Testis (tissue), 2 donors: Measurements from ENCODE around the gene PAXX.

Experiments
- CTCF ChIP-seq, 3 experiments: fragments of 450-650 bp in 2 of 3; fragments of 200-600 bp in 1 of 3; sonication (generic) in 1 of 3; IDR thresholded peaks; one replicate each; pipeline ENCODE4 v1.5.1; 2016 to 2019; ENCODE audit warnings: antibody characterized with exemption in 3 of 3, mild to moderate bottlenecking in 2 of 3, moderate library complexity in 1 of 3
- POLR2A ChIP-seq: fragments of 450-650 bp; IDR thresholded peaks from one replicate; pipeline ENCODE4 v1.6.1; 2017; ENCODE audit warnings: antibody characterized with exemption, mild to moderate bottlenecking, moderate library complexity

GRCh38 chr9:137009217-137009616, 17.0 kb downstream of the PAXX start:
- TF ChIP-seq CTCF (IDR thresholded peaks at IDR 0.05) (no peak), POLR2A (no peak)
